ENCODE results near the gene CCDC107.
"Not testable (repeated sequence)": the region's sequence is repeated elsewhere in the genome, so short reads cannot be mapped to it uniquely, and the experiment has no call there.

Gene CCDC107

DNA sequence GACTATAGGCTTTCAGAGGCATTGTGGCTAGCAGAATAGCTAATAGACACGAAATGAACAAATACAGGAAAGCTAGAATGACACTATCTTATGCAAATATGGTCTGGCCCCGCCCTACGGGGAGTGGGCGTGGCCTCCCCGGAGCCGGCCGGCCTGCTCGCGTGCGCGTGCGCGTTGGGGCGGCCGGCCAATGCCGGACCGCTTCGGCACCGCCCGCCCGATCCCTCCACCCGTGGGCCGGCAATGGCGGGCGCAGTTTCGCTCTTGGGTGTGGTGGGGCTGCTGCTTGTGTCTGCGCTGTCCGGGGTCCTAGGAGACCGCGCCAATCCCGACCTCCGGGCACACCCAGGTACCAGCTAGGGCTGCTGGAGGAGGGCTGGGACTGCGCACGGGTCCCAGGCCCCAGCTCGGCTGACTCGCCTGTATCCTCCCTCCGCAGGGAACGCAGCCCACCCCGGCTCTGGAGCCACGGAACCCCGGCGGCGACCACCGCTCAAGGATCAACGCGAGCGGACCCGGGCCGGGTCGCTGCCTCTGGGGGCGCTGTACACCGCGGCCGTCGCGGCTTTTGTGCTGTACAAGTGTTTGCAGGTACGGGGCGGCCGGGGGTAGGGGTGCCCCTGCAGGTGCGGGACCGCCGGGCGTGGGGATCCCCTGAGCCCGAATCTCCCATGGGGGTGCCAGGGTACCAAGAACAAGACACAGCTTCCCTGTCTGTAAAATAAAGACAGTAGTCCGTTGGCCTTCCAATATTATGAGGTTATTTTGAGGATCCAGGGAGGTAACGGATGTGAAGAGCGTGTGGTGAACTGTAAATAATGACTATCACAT lies at the start of gene CCDC107:
TSS of gene CCDC107 (plus strand) at position 156 of the 831 bp plus-strand sequence. CDS start at position 244, 88 bp downstream.
- peak; percentile 60 to 63 for DNase-seq (ENCODE audit: low read depth in 2 of 2)

DNA sequence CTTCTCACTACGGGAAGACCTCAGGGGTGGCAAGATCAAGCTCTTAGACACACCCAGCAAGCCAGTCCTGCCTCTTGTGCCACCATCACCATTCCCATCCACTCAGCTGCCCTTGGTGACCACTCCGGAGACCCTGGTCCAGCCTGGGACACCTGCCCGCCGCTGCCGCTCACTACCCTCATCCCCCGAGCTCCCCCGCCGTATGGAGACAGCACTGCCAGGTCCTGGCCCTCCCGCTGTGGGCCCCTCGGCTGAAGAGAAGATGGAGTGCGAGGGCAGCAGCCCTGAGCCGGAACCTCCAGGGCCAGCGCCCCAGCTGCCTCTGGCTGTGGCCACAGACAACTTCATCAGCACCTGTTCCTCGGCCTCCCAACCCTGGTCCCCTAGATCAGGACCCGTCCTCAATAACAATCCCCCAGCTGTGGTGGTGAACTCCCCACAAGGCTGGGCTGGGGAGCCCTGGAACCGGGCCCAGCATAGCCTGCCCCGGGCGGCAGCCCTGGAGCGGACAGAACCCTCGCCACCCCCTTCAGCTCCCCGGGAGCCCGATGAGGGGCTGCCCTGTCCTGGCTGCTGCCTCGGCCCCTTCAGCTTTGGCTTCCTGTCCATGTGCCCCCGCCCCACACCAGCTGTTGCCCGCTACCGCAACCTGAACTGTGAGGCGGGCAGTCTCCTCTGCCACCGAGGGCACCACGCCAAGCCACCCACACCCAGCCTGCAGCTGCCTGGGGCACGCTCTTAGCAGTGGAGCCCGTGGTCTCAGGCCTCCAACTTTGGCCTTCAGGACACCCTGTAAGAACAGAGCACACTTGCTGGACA lies 48.9 kb upstream of the CCDC107 start:
- no peak for DNase-seq (ENCODE audit: low read depth in 2 of 2)

GRCh38 chr9:35609820-35610163 lies 48.3 kb upstream of the CCDC107 start:
- no peak for DNase-seq (ENCODE audit: low read depth in 2 of 2)

DNA sequence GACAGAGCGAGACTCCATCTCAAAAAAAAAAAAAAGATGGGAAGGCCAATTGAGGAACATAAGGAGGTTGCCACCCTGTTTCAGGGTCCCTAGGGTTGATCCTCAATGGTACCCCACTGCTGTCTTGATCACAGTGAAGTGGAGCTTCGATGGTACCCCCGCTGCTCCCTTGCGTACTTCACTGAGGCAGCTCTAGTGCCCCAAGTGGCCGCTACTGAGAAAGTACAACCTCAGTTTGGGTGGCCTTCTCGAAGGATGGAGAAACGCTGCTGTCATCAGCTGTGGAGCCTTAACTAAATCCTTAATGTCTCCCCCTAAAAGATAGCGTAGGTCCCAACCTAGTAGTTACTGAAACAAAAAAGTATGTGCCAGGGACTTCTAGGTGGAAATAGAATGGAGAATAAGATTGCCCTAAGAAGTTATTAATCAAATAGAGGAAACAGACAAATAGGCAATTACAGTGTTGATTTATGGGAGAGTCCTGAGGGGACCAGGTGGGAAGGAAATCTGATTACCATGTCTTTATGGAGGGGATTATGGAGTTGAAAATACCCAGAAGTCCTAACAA lies 46.8 kb upstream of the CCDC107 start:
- no peak for DNase-seq (ENCODE audit: low read depth in 2 of 2)

GRCh38 chr9:35612066-35612465 lies 46.0 kb upstream of the CCDC107 start:
- not testable (repeated sequence) for DNase-seq (ENCODE audit: low read depth in 2 of 2)

DNA sequence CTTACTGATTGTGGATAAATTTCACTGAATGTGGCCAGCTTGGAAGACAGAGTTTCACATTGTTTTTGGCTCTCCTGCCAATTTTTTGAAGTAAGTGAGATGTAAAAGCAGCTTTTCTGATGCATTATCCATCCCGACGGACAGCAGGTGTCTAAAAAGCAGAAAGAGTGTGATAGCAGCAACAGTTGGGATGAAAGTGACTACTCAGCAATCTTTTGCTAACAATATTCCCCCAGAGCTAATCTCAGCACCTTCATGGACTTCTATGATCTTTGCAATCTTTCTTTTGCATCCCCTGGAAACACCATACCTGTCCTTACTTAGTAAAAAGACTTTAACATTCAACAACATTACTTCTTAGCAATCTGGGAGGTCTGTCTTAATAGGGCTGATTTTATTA lies 45.2 kb upstream of the CCDC107 start:
- no peak for DNase-seq (ENCODE audit: low read depth in 2 of 2)

- no peak for DNase-seq (ENCODE audit: low read depth in 2 of 2)
These were observed 42.0 kb upstream of the CCDC107 start for GRCh38 chr9:35615981-35616680.

DNA sequence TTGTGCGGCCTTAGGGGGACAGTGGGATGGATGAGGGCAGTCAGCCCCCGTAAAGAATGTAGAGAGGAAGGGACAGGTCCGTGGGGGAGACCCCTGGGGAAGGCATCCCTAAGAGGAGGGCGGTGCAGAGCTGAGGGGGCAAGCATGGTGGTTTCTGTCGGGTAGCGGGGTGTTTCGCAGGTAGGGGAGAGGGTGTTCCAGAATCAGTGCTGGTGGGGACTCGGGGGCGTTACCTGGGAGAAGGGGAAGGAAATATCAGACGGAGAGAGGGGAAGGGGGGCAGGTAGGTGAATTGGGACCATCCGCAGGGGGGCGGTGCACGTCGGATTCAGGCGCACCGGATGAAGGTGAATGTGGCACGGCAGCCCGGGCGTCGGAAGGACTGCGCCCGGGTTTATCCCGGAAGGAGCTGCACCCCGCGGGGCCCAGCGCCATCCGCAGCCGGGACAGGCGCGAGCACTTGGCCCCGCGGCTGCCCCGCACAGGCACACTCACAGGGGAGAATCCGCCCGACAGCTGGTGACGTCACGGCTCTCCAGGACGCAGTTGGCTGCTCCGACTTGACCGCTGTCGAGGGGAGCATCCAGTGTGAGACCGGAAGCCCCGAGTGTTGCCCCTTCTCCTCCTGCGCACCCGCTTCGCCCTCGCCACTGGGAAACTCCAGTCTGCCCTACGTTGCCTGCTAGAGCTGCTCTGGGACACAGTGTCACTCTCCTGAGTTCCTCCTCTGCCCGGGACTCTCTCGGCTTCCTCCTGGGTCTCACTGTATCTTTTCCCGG lies 41.2 kb upstream of the CCDC107 start:
- peak in 1 of 2 donors; percentile 49 for DNase-seq (ENCODE audit: low read depth in 2 of 2)

DNA sequence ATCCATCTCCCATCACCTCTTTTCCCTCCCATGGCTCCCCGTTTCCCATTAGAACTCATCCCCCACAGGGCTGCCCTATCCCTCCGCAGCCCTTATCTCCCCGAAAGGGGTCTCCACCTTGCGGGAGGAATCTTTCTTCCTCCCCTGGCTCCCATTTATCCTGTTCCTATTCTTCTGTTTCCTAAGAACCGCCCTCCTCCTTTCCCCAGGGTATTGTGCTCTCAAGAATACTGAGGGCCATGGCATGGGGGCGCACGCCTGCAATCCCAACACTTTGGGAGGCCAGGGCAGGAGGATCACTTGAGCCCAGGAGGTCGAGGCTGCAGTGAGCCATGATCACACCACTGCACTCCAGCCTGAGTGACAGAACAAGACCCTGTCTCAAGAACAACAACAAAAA lies 40.5 kb upstream of the CCDC107 start:
- DNase-seq (ENCODE audit: low read depth in 2 of 2): no peak

GRCh38 chr9:35618325-35618727 lies 39.8 kb upstream of the CCDC107 start, which contains the start of gene CD72:
Gene CD72 (minus strand): TSS chr9:35618413. CDS start chr9:35618303, 110 bp downstream.
- no peak for DNase-seq (ENCODE audit: low read depth in 2 of 2)

- DNase-seq (ENCODE audit: low read depth in 2 of 2): no peak
These were observed 39.0 kb upstream of the CCDC107 start for GRCh38 chr9:35618854-35619799.

DNA sequence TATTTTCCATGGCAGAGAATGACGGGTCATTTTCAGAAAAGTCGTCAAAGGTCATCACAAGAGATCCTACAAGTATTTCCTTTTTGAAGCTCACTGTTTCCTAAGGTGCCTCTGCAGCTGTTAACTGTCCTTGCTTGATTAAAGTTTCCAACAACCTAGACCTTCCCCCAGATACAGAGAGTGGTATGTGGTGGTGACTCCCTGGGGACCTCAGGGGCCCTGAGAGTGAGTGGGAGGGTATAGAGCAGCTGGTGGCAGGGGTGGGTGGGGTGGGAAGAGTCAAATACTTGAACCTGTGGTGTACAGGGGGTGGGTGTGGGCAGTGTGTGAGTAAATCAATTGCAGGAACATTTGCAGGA lies 38.3 kb upstream of the CCDC107 start:
- DNase-seq (ENCODE audit: low read depth in 2 of 2): no peak

DNA sequence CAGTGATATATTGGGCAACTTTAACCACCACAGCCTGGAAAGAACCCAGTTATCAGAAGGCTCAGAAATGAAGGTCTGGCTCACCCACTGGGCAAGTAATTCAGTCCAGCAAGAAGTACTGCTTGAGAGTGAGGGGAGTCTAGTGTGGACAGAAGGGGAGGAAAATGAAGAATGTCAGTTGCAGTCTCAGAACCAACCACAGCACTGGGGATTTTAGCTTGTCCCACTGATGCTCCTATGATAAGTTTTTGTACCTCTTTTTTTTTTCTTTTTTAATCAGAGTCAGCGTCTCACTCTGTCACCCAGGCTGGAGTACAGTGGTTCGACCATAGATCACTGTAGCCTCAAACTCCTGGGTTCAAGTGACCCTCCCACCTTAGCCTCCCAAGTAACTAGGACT lies 30.5 kb upstream of the CCDC107 start:
- no peak for DNase-seq (ENCODE audit: low read depth in 2 of 2)

DNA sequence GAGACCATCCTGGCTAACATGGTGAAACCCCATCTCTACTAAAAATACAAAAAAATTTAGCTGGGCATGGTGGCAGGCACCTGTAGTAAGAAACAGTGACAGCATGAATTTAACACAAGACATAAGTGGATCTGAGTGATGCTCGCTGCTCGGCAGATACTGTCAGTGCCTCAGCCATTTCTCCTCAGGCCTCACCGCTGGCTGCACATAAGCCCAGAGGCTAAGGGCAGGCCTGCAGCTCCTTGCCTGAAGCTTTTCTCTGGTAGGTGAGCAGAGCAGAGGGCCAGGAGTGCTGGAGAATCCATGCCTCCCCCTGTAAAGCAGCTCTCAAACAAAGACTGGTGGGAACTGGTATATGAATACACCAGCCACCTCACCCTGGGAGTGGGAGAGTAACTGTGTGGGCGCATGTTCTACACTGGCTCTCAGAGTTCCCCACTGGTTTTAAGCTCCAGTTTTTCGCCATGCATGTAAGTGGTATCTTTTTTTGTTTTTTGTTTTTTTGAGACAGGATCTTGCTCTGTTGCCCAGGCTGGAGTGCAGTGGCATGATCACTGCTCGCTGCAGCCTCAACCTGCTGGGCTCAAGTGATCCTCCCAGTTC lies 29.6 kb upstream of the CCDC107 start:
- DNase-seq (ENCODE audit: low read depth in 2 of 2): no peak

GRCh38 chr9:35629597-35629996 lies 28.5 kb upstream of the CCDC107 start:
- no peak for DNase-seq (ENCODE audit: low read depth in 2 of 2)

DNA sequence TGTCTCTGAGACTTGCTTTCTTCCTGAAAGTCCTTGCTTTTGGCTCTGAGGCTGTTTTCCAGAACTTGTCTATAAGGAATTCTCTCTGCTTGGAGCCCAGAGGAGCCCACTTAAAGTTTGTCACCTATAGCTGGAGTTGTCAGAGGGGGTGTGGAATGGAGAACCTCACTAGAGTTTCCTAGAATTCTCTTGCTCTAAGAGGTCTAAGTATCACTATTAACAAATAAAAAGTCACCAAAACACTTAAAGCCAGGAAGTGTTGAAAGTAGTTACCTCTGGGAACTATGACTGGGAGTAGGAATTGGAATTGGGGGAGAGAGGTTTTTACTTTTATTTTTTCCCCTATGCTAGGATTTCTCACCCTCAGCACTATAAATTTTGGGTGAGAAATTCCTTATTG lies 22.4 kb upstream of the CCDC107 start:
- no peak for DNase-seq (ENCODE audit: low read depth in 2 of 2)

DNA sequence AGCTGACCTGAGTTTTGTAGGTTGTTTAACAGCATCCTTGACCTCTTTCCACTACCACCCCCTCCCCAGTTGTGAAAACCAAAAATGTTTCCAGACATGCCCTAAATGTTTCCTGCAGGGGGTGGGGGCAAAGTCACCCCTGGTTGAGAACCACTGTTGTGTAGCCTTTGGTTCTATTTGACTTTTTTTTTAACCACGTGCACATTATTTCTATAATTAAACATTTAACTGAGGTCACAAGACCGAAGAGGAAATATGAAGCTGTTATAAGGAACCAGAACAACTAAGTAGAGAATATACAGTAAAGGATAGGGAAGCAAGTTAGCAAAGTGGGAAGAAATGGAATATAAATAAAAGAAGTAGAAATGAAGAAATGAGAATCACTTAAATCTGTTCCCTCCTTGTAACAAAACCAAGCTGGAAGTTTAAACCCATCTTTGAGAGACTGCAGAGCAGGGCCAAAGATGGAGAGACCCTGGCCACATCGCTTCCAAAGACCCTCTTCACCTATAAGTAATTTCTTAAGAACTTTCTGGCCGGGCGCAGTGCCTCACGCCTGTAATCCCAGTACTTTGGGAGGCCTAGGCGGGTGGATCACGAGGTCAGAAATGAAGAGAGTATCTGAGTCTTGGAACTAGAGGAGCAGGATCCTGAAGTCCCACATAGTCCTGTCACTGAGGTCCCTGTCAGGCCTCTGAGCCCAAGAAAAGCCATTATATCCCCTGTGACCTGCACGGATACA lies 21.8 kb upstream of the CCDC107 start:
- DNase-seq (ENCODE audit: low read depth in 2 of 2): no peak

DNA sequence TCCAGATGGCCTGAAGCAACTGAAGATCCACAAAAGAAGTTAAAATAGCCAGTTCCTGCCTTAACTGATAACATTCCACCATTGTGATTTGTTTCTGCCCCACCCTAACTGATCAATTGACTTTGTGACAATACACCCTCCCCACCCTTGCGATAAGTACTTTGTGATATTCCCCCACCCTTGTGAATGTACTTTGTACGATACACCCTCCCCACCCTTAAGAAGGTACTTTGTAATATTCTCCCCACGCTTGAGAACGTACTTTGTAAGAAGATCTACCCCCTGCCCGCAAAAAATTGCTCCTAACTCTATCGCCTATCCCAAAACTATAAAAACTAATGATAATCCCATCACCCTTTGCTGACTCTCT lies 21.2 kb upstream of the CCDC107 start:
- DNase-seq (ENCODE audit: low read depth in 2 of 2): not testable (repeated sequence)

DNA sequence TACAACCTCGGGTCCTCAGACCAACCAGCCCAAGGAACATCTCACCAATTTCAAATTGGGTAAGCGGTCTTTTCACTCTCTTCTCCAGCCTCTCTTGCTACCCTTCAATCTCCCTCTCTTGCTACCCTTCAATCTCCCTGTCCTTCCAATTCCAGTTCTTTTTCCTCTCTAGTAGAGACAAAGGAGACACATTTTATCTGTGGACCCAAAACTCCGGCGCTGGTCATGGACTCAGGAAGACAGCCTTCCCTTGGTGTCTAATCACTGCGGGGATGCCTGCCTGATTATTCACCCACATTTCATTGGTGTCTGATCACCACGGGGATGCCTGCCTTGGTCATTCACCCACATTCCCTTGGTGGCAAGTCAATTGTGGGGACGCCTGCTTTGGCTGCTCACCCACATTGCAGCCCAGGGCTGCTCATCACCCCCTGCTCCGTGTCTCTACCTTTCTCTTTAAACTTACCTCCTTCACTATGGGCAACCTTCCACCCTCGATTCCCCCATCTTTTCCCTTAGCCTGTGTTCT lies 20.6 kb upstream of the CCDC107 start:
- not testable (repeated sequence) for DNase-seq (ENCODE audit: low read depth in 2 of 2)

All from activated CD8-positive, alpha-beta memory T cell treated with anti-CD3 and anti-CD28 coated beads for 4 hours (primary cell).